LoVo (cell line): Measurements from ENCODE around the gene SMIM30.
"Not testable (repeated sequence)": the region's sequence is repeated elsewhere in the genome, so short reads cannot be mapped to it uniquely, and the experiment has no call there.

Experiments
- DNase-seq: peaks from one replicate; pipeline ENCODE4 v3.0.0-alpha.2; 2016; ENCODE audit warnings: low spot score

Gene SMIM30

DNA sequence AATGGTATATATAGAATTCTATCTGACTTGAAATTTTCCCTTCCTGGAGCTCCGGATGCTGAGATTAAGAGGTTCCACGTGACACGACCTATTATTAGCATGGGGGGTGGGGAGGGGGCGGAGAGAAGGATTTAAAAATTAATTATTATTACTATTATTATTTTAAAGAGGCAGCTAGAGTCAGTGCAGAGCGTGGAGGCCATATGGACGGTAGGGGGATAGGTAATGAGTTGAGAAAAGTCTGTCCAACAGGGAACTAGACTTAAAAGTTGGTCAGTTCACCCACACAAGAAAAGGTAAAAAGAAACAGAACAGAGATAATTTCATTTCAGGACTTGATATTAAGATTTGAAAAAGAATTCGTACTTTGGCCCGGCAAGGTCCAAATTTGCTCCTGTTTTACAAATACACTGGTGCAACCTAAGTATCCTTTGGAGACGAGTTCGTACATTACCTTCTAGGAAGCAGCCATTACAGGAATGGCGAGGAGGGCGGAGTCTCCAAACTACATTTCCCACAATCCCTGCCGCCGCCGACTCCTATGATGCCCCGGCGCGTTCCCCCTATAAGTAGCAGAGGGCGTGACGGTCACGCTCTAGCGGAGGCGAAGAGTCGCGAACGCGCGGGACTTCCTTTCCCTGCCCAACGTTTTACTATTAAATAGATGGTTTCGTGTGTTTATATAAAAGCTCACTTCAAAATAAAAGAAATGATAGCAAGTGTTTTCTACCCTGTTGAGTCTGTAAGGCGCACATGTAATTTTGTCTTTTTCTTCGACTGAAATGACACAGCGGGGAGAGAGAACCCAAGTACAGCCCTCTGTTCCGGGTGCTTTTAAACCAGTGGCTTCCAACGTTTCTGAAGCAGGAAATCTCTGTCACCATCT is at the start of gene SMIM30:
TSS of gene SMIM30 (minus strand) at position 481 of the 886 bp plus-strand sequence. CDS start 976 bp downstream, outside the sequence.
- peak; percentile 94 for DNase-seq

- DNase-seq = not testable (repeated sequence)
These were observed 47.8 kb upstream of the SMIM30 start for GRCh38 chr7:113166176-113166575.

GRCh38 chr7:113161050-113161449 is 42.7 kb upstream of the SMIM30 start:
- DNase-seq = no peak

- DNase-seq = peak; percentile 41
These were observed 41.5 kb upstream of the SMIM30 start for GRCh38 chr7:113159746-113160339.

GRCh38 chr7:113158756-113159155 is 40.4 kb upstream of the SMIM30 start:
- DNase-seq = no peak

DNA sequence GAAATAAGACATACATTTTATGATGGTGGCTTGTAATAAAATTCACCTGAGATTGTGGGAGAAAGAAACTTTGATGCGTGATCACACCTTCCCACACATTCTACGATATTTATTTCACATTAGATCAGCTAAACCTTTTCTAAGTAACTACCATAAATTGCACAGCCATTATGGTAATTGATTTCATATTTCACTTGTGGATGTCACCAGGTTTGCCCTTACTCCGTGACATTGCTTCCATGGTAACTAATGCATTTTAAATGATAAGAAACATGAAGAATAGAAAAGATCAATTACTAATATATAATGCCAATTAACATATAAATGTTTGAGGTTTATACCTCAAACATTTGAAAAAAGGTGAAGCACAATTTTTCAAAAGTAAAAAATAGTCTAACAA is 35.8 kb upstream of the SMIM30 start:
- DNase-seq = no peak

DNA sequence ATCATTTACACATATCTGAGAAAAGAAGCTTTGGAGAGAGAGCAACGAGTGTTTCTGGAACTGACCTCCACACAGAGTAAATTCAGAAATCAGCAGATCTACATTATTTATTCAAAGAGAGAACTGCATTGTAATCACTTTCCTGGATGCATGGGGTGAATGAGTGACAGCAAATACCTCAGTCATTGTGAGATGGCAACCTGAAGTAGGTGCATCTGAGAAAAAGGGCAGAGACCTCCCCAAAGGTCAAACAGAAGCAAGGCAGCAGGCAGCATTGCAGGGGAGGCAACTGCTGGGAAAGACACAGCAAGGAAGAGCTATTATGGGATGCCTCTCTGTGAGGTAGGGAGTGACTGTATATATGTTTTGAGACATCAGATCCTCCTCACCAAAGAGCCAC is 26.5 kb upstream of the SMIM30 start:
- no peak for DNase-seq

DNA sequence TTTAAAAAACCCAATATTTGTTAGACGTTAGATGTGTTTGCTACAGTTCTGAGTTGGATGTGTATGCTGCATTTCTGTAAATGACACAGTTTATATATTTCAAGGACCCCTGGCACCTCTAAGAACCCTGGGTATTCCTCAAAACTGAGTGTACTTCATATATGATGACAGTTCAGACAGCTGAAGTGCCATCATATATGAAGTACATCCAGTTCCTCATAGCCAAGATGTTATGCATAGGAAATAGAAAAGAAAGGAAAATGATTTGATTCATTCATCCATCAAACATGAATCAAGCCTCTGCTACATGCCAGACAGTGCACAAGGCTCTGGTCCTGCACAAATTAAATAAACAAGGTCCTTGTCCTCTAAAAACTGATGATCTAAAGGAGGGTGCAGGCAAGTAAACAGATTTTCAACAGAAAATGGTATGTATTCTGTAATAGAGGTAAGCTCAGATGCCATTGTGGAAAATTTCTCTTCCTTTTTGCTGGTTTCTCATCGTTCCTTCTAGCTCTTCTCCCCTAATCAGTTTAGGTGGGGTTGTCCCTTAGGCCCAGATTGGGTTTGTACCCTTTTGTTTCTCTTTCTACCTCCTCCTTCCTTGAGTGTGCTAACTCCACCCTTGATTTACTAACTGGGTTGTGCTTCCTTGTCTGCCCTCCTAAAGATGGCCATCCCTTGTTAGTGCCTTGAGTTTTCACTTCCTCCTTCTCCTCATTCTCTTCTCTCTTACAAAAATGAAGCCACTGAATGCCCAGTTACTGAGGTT is 25.3 kb upstream of the SMIM30 start:
- DNase-seq = no peak

- no peak for DNase-seq
These were observed 24.2 kb upstream of the SMIM30 start for GRCh38 chr7:113142385-113143119.

DNA sequence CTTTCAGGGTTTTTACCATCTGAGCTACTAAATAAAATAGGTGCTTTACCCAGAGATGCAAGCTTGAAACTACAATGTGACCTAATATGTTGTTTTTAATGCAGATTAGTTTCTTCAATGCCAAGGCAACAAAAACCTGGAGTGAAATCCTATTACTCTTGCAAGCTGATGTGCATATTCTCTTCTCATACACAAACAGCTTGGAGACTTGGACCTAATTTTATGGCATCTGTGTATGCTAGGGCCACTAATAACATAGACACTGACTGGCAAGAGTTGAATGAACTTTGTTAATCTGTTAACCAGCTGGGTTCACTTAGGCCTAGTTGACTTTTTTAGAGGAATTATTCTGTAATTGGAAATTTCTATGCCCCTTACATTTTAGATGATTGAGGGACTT is 23.4 kb upstream of the SMIM30 start:
- no peak for DNase-seq

DNA sequence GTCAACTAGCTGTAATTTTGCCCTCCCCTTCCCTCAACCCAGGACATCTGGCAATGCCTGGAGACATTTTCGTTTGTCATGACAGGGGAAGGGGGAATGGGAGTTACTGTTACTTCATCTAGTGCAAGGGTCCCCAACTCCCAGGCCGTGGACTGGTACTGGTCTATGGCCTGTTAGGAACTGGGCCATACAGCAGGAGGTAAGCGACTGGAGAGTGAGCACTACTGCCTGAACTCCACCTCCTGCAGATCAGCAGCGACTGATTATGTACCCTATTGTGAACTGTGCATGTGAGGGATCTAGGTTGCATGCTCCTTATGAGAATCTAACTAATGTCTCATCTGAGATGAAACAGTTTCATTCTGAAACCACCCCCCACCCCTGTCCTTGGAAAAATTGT is 22.6 kb upstream of the SMIM30 start:
- DNase-seq = no peak

- DNase-seq = no peak
These were observed 18.9 kb upstream of the SMIM30 start for GRCh38 chr7:113137241-113137640.

- DNase-seq = no peak
These were observed 15.7 kb upstream of the SMIM30 start for GRCh38 chr7:113134025-113134424.

DNA sequence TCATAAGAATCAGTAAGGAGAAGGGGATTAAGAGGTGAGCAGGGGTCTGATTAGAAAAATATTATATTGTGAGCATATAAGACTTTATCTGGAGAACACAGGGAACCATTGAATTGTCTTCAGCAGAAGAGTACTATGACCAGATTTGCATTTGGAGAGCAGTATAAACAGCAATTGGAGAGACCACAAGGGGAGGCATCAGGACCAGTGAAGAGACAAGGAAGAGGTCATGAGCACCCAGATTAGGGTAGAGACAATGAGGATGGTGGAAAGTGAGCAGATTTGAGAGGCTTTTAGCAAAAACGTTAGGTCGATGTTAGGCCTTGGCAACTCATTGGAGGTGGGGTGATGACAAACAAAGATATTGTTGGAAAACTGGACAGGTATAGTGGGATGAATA is 13.0 kb upstream of the SMIM30 start:
- DNase-seq = no peak

GRCh38 chr7:113128031-113128430 is 9.7 kb upstream of the SMIM30 start:
- no peak for DNase-seq

- DNase-seq = no peak
These were observed 7.4 kb upstream of the SMIM30 start for GRCh38 chr7:113125728-113126127.

DNA sequence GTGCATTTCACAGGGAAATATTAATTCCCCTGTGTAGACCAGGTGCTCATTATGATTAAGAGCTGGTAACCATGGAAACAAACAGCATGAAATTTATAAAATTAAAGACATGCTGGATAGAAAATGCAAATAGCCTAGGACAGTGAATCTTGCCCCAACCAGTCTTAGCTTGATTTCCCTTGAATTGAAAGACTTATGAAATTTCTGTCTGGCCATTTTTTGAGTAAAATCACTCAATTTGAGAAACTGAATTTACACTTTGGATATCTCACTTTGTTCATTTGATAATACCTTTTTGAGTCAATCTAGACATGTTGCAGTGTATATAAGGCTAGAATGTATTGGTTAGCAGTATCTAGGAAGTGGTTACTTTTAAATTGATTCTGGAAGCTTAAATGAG is 4.4 kb upstream of the SMIM30 start:
- DNase-seq = no peak

- no peak for DNase-seq
These were observed 2.3 kb upstream of the SMIM30 start for GRCh38 chr7:113120647-113121046.

DNA sequence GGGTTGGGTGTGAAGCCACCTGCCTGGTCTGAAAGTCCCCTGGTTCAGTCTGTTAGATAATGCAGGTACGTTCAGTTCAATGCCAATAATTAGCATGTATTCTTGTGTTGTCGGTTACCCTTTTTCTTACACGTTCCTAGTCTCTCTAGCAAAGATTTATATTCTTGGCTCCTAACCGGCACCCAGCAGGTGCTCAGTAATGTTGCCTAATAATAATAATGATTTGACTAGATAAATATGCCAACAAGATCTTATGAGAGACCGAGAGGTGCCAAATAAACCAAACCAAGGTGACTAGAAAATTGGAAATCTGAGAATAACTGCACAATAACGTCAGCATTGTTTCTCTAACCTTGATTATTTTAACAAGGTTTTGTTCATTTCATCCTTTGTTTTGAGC is 1.1 kb upstream of the SMIM30 start:
- no peak for DNase-seq

- DNase-seq = not testable (repeated sequence)
These were observed 980 bp downstream of the SMIM30 start for GRCh38 chr7:113117374-113117774.

DNA sequence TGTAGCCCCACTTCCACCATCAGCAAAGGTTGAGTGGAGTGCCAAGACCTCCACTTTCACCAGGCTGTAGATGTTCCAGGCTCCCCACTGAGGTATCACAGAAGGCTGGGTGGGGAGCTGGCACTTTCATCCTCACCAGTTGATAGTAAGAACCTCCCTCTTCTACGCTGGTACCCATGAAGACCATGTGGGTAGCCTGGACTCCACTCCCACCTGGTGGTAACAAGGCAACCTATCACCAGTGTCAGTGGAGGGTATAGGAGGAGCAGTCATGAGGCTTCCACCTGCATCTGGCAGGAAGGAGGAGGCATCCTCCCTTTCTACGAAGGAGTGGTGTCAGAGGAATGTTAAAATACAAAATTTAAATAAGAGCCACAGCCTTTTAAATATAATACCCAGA is 4.4 kb downstream of the SMIM30 start:
- DNase-seq = no peak

DNA sequence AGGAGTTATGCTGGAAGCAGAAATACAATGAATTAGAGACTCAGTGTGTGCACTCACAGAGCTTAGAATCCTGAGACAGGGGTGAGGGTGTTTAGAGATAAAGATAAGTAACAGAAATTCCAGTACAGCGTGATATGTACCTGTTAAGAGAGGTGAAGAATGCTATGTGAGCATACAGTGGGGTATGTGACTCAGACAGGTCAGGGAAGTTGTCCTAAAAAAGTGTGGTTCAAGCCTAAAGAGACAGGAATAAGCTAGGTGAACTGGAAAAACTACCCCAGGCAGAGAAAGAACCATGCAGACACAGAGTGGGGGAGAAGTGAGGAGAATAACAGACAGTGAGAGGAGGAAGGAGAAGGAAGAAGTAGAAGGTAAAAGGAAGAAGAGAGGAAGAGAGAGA is 8.6 kb downstream of the SMIM30 start:
- no peak for DNase-seq
